GM13976 (cell line): ENCODE data around the gene HS6ST2.
"Not testable (repeated sequence)": the region's sequence is repeated elsewhere in the genome, so short reads cannot be mapped to it uniquely, and the experiment has no call there.

Source experiments
- DNase-seq: peaks from one replicate; pipeline ENCODE4 v3.0.0; 2012; ENCODE audit warnings: low spot score
- in situ Hi-C: fragments of 300-500 bp; cut with MboI; formaldehyde crosslinking; loops from one replicate; pipeline ENCODE4 v1.12.0; 2022; ENCODE audit warnings: low sequenced_read_pairs, mixed read lengths, inconsistent platforms; ENCODE audit not compliant: unreplicated experiment
- TF ChIP-seq, protein P1 (sequence below): IDR thresholded peaks from 2 replicates; pipeline ENCODE4 v1.5.1; 2012; ENCODE audit warnings: borderline replicate concordance, mild to moderate bottlenecking; ENCODE audit not compliant: insufficient read depth; ENCODE audit errors: extremely low read depth, missing control alignments, control extremely low read depth

The HS6ST2 gene

DNA sequence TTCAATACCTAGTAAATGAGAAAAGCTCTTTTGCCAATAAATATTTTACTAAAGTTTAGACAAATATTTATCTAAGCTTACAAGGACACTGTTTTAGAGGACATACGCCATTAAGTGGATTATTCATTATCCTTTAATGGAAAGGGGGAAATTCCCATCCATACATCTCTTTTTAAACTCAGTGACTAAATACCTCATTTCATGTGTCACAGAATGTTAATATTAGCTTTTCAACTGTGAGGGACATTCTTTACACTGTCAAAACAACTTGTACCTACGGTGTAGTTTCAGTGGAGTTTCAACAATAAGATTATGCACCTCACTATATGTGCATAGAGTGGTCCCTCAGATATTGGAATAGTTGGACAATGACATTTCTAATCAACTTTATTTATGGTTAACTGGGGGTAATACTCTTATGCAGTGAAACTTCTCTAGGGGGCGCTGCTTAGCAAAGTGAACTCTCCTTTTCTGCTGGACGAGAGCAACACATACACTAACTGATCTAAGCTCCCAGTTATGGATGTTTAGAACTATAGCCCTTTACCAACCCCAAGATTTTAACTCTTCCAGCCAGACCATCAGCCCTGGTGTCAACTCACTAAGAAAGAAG is 9.7 kb downstream of the HS6ST2 start:
- in situ Hi-C loops: no loop called here
- TF ChIP-seq, protein P1, sequence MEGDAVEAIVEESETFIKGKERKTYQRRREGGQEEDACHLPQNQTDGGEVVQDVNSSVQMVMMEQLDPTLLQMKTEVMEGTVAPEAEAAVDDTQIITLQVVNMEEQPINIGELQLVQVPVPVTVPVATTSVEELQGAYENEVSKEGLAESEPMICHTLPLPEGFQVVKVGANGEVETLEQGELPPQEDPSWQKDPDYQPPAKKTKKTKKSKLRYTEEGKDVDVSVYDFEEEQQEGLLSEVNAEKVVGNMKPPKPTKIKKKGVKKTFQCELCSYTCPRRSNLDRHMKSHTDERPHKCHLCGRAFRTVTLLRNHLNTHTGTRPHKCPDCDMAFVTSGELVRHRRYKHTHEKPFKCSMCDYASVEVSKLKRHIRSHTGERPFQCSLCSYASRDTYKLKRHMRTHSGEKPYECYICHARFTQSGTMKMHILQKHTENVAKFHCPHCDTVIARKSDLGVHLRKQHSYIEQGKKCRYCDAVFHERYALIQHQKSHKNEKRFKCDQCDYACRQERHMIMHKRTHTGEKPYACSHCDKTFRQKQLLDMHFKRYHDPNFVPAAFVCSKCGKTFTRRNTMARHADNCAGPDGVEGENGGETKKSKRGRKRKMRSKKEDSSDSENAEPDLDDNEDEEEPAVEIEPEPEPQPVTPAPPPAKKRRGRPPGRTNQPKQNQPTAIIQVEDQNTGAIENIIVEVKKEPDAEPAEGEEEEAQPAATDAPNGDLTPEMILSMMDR: no peak
- DNase-seq: no peak

DNA sequence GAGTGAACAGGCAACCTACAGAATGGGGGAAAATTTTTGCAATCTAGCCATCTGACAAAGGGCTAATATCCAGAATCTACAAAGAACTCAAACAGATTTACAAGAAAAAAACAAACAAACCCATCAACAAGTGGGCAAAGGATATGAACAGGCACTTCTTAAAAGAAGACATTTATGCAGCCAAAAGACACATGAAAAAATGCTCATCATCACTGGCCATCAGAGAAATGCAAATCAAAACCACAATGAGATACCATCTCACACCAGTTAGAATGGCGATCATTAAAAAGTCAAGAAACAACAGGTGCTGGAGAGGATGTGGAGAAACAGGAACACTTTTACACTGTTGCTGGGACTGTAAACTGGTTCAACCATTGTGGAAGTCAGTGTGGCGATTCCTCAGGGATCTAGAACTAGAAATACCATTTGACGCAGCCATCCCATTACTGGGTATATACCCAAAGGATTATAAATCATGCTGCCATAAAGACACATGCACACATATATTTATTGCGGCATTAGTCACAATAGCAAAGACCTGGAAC is 13.3 kb downstream of the HS6ST2 start:
- in situ Hi-C loops, DNase-seq: not testable (repeated sequence)

DNA sequence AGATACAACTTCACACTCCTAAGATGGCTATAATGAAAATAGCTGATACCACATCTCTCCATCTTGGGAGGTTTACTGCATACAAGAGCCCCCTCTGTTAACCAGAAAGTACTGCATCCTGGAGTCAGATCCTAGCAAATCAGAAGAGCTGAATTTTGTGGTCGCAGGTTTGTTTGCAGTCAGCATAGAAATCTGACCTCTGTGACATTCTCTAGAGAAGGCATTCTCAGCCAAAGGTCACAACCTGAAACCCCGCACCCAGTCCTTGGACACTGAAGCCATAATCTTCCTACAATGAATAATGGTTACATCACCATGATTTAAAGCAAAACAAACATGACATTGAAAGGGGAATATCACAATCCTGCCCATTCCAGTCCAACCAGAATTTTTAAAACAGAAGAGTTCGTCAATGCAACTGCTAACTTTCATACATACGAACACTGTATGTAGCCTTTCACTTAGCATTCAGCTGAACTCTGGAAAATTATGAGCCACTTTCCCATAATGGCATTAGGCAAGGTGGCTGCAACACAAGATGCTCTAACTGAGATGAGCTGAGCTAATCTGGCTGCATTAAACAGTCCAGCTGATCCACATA is 17.6 kb downstream of the HS6ST2 start:
- DNase-seq: no peak
- TF ChIP-seq, protein P1: no peak
- in situ Hi-C loops: no loop called here

DNA sequence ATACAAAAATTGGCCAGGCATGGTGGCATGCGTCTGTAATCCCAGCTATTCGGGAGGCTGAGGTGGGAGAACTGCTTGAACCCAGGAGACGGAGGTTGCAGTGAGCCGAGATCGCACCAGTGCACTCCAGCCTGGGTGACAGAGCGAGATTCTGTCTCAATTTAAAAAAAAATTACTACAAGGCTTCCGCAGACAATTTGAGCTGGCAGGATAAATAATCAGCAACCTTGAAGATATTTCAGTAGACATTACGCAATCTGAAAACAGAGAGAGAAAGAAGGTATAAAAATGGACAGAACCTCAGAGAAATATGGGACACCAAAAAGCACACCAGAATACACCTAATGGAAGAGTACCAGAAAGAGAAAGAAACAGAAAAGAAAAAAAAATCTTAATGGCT is 25.3 kb downstream of the HS6ST2 start:
- TF ChIP-seq, protein P1: no peak
- no peak for DNase-seq
- in situ Hi-C loops: no loop called here

DNA sequence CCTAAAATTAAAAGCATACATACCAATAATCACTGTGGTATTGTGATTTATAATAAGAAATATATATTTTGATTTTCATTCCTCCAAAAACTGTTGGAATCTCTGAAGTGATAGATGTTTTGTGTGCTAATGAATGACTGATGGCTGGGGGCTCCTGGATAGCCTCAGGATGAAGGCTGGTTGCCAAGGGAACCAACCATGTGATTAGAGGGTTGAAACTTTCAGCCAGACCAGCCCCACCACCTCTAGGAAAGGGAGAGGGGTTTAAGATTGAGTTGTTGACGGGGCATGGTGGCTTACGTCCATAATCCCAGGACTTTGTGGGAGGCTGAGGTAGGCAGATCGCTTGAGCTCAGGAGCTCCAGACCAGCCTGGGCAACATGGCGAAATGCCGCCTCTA is 34.0 kb downstream of the HS6ST2 start:
- in situ Hi-C loops: no loop called here
- DNase-seq: no peak
- TF ChIP-seq, protein P1: no peak

DNA sequence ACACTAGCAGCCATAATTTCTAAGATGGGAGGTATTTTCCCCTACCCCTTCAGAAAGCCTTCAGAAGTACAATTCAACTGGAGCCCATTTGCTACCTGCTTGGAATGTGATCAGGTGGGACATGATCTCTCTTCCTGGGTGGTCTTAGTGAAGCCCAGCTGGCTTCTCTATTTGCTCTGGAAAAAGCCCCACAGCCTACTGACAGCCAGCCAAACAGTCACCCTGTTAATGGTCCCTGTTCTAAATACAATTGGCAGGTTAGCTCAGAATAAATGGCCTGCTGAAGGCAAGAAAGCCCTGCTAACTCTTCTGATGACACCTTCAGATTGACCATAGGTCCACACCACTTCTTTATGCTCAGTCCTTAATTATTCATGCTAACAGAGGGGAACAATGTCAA is 39.9 kb downstream of the HS6ST2 start:
- in situ Hi-C loops: no loop called here
- TF ChIP-seq, protein P1: no peak
- DNase-seq: no peak

DNA sequence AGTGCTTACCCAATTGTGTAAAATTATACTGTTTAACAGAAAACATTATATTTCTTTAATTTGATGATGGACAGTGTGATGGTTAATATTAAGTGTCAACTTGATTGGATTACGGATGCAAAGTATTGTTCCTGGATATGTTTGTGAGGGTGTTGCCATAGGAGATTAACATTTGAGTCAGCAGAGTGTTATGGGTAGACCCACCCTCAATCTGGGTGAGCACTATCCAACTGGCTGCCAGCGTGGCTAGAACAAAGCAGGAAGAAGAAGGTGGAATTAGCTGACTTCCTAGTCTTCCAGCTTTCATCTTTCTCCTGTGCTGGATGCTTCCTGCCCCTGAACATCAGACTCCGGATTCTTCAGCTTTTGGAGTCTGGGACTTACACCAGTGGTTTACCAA is 42.1 kb downstream of the HS6ST2 start:
- DNase-seq: no peak
- TF ChIP-seq, protein P1: no peak
- in situ Hi-C loops: no loop called here
